ENCODE results near the gene MAN2C1.
"Not testable (repeated sequence)": the region's sequence is repeated elsewhere in the genome, so short reads cannot be mapped to it uniquely, and the experiment has no call there.

Gene MAN2C1

DNA sequence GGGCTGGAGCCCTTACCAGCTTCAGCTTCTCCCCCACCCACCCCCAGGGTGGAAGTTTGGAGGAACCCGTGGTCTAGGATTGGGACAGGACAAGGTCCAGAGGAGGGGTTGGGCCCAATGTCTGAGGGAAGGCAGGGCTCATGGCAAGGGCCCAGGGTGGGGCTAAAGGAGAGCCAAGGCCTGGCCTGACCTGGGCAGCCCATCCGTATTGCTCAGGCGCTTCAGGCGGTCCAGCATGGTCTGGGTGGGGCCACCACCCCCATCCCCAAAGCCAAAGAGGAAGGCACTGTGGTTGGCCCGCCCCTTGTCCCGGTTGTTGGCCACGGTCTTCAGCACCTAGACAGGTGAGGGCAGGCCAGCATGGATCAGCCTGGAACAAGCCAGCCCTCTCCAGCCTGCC, 7.6 kb downstream of the MAN2C1 start:
- DNase-seq = no peak

DNA sequence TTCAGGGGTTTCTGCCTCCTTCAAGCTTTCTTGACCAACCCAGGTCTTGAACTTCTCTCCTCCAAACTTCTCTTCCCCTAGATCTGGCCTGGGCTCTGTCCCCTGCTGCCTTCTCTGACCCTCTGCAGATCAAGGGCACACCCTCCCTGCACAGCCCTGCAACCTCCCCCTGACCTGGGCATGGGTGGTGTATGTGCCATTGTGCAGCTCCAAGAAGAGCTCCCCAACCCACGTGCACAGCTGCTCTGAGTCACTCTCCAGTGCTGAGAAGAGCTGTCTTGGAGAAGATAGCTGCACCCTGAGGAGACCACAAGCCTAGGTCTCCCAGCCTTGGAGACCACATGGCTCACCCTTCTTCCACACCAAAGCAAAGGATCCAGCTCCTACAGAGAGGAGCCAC, 8.0 kb downstream of the MAN2C1 start:
- no peak for DNase-seq

DNA sequence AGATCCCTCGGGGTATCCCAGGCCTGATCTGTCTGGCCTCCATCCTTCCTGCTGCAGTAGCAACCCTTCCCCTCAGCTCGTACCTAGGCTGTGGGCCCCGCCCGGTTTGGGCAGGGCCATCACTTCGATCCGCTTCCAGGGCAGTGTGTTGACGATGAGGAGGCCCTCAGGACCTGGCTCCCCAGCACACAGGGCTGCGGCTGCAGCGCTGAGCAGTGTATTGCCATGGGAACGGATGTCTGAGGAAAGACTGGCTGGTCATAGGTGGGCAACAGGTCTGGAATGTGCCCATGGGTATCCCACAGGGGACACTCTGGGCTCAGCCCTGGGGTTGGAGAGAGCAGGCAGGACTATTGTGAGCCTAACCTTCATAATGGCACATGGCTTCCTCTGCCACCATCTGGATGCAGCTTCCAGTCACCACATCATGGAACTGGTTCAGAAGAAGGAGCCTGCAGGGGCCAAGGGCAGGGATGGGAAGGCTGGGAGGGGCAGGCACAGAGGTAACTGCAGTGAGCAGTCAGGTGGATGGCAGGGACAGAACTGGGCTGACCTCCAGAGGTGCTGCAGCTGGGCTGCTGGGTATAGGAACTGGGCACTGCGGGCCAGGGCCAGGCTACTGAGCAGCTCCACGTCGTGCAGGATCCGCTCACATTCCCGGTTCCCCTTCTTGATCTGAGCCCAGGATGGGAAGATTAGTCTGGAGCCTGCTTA, 8.7 kb downstream of the MAN2C1 start:
- DNase-seq = no peak

DNA sequence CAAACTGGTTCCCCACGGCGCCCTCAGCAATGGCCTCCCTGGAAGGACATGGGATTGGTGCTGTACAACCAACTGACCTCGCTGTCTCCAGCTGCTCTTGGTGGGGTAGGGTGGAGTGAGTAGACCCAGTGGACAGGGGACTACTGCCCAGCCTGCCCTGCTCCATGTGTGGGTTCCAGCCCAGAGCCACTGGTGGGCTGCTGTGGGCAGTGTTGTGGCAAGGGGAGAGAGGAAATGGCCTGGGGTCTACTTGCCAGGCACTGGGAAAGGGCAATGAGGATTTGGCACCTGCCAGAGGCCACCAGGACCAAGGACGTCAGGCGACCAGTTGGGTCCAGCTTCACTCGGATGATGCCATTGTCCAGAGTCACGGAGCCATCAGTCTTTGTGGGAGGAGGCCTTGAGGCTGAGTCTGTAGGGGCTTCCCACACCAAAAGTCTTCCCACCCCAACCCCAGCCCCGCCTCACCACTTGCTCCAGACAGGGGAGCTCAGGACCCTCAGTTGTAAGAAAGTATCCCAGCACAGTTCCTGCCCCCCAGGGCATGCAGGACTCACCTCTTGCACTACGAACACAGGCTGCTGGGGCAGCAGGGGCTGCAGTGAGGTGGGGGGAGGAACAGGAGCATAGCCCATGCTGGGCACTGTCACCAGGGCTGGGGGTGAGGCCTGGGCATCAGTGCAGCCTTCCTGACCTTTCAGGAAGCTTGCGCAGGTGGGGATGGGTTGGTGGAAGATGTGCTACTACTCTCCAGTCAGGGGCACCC, 9.5 kb downstream of the MAN2C1 start:
- no peak for DNase-seq

DNA sequence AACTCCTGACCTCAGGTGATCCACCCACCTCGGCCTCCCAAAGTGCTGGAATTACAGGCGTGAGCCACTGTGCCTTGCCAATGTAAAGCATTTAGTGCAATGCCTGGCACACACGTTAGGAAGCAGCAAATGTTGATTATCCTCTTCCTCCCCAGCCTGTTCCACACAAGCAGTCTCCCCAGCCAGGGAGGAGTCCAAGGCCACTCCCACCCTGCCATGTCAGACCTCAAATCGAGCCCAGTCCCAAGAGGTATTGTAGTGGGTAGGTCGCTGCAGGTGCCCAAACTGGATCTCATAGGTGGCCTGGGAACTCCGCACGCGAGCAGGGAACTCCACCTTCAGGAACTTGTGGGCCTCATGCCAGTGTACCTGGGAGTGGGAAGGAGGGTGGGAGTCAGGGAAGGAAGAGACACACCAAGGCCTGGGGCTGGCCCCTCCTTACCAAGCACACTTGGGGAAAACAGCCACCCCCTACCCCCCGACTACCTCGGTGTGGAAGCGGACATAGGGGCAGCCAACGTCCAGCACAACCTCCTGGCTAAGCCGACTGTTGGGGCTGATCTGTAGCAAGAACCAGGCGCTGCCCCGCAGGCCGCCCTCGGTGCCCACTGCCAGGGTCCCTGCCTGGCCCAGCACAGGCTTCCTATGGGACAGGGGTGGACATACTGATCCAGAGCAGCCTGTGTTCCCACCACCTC, 10.3 kb downstream of the MAN2C1 start:
- no peak for DNase-seq

DNA sequence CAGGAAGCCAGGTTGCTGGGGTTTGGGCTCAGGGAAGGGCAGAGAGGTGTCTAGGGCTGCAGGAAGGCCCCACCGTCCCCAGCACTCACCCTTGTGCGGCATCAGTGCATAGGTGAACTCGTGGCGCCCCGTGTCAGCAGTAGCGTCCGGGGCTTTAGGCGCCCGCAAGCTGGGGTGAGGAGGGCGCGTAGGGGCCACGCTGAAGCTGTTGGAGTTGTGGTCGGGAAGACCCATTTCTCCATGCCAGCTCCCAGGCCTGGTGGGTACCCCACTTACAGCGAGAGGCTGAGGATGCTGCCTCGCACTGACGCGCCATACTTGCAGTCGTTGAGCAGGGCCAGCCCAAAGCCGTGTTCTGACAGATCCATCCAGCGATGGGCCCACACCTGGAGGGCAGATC, 11.9 kb downstream of the MAN2C1 start:
- DNase-seq = no peak

DNA sequence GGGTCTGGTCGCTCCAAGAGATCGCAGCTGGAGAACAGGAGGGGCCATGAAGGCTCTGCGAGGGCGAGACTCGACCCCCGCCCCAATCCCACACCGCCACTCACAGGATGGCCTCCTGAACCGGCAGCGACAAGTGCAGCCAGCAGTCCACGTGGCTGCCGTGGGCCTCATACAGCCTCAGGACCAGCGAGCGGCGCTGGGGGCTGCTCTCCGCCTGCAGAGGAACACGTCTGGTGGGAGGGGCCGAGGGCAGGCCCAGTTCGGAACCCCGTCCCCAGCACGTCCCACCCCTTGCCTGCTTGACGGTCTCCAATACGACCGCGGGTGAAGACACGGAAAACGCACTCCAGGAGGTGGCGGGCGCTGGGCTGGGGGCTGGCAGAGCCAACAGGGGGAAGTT, 12.4 kb downstream of the MAN2C1 start:
- DNase-seq = no peak

DNA sequence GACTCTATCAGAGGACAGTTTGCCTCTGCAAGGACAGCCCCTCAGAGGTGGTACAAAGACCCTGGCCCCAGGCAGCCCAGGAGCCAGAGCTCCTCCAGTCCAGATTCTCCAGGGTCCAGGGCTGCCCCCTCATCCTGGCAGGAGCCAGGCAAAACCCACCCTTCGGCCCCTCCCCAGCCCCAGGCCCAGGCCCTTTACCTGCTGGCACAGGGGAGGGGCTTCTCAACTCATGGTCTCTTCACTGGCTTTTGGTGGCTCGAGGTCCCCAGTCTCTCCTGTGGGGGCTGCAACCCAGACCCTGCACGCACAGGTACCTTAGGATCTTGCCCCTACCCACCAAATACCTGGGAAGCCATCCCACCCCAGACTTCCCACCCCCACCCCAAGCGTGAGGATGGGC, 13.0 kb downstream of the MAN2C1 start:
- no peak for DNase-seq

DNA sequence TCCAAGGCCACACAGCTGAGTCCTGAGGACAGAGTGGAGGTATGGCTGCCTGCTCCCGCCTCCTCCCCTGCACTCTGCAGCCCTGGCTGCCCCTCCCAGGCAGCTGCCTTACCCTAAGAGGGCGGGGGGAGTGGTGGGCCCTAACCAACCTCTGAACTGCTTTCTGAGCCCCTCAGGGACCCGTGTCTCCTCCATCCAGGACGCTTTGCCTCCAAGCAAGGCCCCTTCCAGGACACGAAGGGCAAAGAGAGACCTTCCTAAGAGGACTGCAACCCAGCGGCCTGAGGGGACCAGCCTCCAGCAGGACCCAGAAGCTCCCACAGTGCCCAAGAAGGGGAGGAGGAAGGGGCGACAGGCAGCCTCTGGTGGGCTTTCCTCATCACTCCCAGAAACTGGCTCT, 14.0 kb downstream of the MAN2C1 start:
- no peak for DNase-seq

DNA sequence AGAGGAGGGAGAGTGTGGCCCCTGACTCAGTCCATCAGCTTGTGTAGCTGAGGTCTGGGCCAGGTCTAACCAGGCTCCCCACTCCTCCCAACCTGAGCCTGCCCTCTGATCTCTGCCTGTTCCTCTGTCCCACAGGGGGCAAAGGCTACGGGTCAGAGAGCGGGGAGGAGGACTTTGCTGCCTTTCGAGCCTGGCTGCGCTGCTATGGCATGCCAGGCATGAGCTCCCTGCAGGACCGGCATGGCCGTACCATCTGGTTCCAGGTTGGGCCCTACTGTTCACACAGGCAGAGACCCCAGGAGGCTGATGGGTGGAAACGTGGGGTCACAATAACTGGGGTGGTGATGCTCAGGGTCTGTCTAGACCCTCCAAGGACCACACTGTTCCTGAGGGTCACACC, 14.8 kb downstream of the MAN2C1 start:
- no peak for DNase-seq

DNA sequence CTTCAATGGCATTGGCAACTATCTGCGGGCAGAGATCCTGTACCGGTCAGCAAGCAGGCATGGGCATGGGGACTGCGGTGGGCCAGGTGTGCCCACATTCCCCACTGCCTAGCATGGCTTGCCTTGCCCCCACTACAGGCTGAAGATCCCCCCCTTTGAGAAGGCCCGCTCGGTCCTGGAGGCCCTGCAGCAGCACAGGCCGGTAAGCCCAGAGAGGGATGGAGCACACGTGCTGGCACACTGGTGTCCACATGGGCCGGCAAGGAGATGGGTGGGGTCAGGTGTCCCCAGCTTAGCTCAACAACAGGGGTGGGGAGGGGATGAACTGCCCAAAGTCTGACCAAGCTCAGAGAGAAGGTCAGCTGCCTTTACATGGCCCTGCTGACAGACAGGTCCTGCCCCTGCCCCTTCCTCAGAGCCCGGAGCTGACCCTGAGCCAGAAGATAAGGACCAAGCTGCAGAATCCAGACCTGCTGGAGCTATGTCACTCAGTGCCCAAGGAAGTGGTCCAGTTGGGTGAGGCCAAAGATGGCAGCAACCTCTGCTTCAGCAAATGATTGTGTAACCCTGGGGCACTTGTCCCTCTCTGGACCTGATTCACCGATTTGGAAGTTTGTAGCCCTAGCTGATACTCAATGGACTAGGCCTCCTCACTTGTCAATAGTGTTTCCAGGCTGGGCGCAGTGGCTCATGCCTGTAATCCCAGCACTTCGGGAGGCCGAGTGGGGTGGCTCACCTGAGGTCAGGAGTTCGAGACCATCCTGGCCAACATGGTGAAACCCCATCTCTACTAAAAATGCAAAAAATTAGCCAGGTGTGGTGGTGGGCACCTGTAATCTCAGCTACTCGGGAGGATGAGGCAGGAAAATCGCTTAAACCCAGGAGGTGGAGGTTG, 16.0 kb downstream of the MAN2C1 start:
- DNase-seq = no peak

DNA sequence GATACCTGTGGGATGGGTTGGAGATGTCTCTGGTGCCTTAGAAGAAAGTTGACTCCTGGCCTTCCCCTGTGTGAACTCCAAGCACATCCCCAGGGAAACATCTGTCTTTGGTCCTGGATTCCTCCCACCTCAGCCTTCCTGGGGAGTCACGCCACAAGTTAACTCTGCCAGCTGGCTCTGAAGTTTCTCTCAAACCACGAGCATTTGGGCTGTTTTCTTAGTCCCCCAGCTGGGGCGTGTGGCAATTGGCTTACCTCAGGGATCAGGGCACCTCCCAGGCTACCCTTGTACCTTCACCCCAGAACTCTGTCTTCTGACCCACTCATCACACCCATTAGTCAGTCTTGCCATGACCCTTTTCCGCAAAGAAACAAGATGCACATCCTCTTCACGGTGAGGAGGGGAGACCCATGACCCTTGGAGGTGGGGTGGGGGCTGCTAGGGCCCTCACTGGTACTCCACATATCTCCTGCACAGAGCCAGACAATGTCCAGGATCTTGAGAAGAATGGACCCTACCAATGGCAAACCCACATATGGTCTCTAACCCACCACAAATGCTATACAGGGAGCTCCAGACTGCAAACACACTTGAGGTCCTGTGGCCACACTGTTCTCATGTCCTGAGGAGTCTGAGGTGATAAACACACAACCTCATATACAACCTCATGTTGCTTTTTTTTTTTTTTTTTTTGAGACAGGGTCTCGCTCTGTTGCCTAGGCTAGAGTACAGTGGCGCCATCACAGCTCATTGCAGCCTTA, 17.6 kb downstream of the MAN2C1 start:
- DNase-seq = no peak

DNA sequence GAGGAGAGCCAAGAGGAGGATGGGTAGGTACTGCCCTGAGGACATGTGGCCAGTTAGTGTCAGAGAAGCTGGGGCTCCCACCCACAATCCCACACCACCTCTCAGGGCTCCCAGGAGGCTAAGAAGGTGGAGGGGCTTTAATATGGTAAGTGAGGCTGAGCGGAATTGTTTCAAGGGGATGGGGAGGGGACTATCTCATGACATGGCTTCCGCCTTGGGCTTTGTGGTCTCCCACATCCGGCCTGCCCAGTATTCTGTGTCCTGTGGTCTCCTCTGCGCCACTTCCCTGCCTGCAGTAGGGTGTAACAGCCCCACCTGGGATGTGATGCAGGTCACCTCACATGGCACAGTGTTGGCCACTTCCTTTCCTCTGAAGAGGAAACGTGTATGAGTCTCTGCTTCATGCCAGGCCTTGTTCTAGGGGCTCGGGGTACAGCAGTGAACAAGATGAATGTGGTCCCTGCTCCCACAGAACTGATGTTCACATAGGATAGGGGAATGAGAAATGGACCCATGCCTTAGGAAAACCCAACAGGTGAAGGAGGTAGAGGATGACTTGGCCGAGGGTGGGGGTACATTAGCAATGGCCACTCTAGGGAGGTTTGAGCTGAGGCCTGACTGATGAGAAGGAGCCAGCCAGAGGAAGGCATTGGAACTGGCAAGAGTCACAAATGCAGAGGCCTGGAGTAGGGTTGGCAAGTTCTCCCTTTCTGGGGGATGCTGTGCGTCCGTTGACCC, 18.4 kb downstream of the MAN2C1 start:
- DNase-seq = no peak

DNA sequence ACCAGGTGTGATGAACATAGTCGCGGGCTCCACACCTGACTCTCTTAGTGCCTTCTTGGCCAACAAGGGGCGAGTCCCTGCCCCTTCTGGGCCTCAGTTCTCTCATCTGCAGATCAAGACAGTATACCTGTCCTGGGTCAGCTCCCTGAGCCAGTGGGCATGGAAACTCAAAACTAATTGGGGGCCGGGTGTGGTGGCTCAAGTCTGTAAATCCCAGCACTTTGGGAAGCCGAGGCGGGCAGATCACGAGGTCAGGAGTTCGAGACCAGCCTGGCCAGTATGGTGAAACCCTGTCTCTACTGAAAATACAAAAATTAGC, 19.1 kb downstream of the MAN2C1 start:
- not testable (repeated sequence) for DNase-seq

DNA sequence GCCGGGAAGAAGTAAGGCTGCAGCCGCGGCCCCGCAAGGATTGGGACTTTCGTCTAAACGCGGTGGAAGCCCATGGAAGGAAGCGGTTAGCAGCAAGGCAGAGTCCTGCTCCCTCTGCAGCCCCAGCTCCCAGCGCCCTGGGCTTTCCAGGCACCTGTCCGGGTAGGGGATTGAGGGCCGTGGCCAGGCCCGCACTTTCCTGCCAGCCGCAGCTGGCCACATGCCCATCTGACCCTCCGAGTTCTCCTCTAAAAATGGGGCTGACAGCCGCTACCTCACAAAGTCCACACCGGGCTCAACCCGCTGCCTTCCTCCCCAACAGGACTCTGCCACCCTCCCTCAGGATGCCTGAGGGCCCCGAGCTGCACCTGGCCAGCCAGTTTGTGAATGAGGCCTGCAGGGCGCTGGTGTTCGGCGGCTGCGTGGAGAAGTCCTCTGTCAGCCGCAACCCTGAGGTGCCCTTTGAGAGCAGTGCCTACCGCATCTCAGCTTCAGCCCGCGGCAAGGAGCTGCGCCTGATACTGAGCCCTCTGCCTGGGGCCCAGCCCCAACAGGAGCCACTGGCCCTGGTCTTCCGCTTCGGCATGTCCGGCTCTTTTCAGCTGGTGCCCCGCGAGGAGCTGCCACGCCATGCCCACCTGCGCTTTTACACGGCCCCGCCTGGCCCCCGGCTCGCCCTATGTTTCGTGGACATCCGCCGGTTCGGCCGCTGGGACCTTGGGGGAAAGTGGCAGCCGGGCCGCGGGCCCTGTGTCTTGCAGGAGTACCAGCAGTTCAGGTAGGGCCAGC, 19.7 kb downstream of the MAN2C1 start:
- peak in 2 of 3 experiments; percentile 51 to 66 for DNase-seq

DNA sequence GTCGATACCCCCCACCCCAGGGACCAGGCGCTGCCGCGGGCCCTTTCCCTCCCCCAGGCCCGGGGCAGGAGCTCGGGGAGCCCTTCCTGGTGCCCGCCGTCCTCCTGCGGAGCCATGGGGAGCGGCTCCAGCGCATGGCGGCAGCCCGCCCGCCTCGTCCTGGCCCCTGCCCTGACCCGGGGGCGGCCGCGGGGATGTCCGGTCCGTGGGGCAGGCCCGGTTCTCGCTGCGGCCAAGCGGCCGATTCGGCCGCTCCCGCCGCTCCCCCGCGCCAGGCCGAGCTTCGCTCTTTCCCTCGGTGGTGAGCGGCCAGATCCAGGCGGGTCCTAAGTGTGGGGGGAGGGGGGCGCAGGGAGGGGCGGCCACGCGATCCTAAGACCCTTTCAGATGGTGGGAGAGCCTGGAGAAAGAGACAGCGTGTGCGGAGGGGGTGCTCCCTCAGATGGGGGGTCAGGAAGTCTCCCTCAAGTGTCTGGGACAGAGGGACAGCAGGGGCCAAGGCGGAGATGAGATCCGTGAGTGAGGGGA, 20.3 kb downstream of the MAN2C1 start:
- peak in 1 of 3 experiments; percentile 70 for DNase-seq

DNA sequence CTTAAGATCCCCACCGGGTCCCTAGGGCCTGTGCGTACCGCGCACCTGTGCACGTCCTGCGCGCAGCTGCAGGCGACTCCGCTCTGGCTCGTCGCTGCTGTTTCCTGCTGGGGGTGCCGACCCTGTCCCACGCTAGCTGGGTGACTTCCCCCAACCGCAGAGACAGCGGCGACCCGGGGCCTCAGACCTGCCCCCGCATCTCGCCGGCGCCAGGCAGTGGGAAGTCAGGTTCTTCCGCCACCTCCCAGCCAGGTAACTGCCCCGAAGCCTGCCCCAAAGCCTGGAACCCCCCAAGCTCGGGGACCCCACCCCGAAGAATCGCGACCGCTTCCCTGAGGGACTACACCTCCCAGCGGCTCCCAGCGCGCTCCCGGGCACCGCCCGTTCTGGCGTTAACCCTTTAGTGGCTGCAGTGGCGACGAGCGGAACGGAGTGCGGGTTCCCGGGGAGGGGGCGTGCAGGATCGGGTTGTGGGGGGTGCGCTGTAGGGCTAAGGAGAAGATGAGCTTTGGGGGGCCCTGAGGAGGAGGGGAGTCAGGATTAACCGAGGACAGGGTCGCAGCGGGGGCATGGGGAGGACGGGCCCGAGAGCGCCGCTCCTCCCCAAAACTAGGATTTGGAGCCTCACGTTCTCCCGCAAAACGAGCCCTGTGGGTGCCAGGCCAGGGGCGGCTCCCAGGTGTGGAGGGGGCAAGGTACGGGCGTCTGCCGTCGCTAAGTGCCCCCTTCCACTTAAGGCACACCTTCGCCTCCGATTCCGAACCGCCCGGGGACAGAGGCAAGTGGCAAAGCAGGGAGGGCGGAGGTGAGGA, 21.0 kb downstream of the MAN2C1 start:
- DNase-seq = peak; percentile 25 to 77 (median 67)

DNA sequence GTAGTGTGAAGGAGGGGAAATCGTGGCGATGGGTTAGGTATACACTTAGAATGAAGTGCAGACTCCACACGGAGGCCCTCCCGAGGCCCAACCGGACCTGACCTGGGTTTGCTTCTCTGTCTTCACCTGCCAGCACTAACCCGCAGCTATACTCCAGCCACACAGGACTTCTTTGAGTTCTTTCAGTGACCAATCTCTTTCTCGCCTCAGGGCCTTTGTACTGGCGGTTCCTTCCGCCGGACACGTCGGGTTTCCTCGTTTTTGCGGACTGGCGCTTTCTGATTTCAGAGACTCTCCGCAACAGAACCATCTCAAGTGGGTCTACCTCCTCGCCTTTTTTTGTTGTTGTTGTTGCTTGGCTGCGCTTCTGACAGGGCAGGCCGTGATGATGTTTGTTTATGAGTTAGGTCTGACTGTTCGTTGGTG, 21.6 kb downstream of the MAN2C1 start, which contains the start of gene NEIL1:
Gene NEIL1 (plus strand): TSS at position 244 of the 426 bp plus-strand sequence. CDS start 1,867 bp downstream, outside the sequence.
- DNase-seq = no peak

DNA sequence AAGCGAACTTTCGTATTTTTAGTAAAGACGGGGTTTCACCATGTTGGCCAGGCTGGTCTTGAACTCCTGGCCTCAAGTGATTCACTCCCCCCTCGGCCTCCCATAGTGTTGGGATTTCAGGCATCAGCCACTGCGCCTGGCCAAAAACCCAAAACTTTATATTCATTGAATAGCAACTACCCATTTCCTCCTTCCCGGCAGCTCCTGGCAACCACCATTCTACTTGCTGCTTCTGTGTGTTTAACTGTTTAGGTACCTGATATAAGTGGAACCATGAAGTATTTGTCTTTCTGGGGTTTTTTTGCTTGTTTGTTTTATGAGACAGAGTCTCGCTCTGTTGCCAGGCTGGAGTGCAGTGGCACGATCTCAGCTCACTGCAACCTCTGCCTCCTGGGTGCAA, 24.5 kb downstream of the MAN2C1 start:
- not testable (repeated sequence) for DNase-seq

Measured in NCI-H1417 (cell line).